Measurements from ENCODE around the gene TEX264. TPM values are rescaled to one million over a fixed set of nuclear protein-coding genes. Genes with fewer than 3 reads are reported as not detected.

TEX264 gene
- total and polyA plus RNA-seq, 4 donors: 18.2 to 40.7 (median 25.5) TPM

GRCh38 chr3:51683566-51683965 is 12.5 kb downstream of the TEX264 start:
- Histone ChIP-seq H3K27me3 (ENCODE audit: control insufficient read depth in 1 of 2, insufficient read depth in 2 of 2, low read length in 1 of 2) (no peaks in the 10 kb centered on the region), H3K4me3 (ENCODE audit: low read length in 2 of 2) (no peak overlapping the region), H3K27ac (ENCODE audit: low read depth in 1 of 2, low read length in 2 of 2) (no peak overlapping the region), H3K9me3 (ENCODE audit: control insufficient read depth, low read length) (no peaks in the 10 kb centered on the region), H3K4me1 (ENCODE audit: control insufficient read depth in 1 of 2, insufficient read depth in 2 of 2, low read length in 2 of 2) (no peaks in the 10 kb centered on the region), H3K36me3 (ENCODE audit: control insufficient read depth in 1 of 2, insufficient read depth in 2 of 2, low read length in 1 of 2) (no peaks in the 10 kb centered on the region)
- intact Hi-C loops (cut with DNase I): no loop called here
- WGBS, 2 donors: 78 to 80% methylated on average over 2 of the region's 2 CpGs
- DNase-seq (no peak), ATAC-seq (ENCODE audit: low FRiP score) (no peak)

DNA sequence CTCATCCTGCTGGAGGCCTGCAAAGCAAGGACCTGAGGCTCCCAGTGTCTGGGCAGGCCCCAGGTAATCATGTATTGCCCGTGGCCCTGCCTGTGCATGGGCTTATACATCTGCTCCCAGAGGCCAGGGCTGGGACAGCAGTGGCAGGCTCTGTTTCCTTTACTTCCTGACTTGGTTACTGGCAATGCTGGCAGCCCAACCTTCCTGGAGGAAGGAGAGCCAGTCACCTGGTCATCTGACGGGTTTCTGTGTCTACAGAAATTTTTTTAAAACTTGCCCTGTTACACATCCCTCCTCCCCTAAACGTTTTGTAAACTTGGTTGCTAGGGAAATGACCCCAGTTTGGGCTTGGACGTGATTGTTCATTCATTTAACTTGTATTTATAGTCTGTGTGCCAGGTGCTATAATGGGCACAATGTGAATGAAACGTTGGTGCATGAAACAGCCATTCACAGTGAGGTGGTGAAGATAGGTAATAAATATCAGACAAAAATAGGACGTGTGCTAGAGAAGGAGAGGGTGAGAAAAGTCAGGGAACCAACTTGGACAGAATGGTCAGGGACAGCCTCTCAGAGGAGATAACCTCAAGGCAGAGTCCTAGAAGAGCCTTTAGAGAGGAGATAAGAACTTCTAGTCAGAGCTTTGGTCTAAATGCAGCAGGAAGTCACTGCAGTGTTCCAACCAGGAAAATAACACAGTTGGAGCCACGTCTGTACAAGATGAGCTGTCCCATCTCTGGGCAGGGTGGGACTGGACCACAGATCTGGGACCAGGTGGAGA is 14.1 kb downstream of the TEX264 start:
- intact Hi-C loops (cut with DNase I): no loop called here
- Histone ChIP-seq H3K36me3 (ENCODE audit: control insufficient read depth in 1 of 2, insufficient read depth in 2 of 2, low read length in 1 of 2) (no peaks in the 10 kb centered on the region), H3K9me3 (ENCODE audit: control insufficient read depth, low read length) (no peaks in the 10 kb centered on the region), H3K27ac (ENCODE audit: low read depth in 1 of 2, low read length in 2 of 2) (no peak overlapping the region), H3K4me1 (ENCODE audit: control insufficient read depth in 1 of 2, insufficient read depth in 2 of 2, low read length in 2 of 2) (no peaks in the 10 kb centered on the region), H3K4me3 (ENCODE audit: low read length in 2 of 2) (no peak overlapping the region), H3K27me3 (ENCODE audit: control insufficient read depth in 1 of 2, insufficient read depth in 2 of 2, low read length in 1 of 2) (no peaks in the 10 kb centered on the region)
- DNase-seq: no peak
- WGBS, 2 donors: 66 to 67% methylated on average over 7 of the region's 7 CpGs
- ATAC-seq (ENCODE audit: low FRiP score): no peak

GRCh38 chr3:51686056-51686455 is 15.0 kb downstream of the TEX264 start:
- no peak for ATAC-seq (ENCODE audit: low FRiP score)
- H3K4me1 ChIP-seq (ENCODE audit: control insufficient read depth in 1 of 2, insufficient read depth in 2 of 2, low read length in 2 of 2): no peaks in the 10 kb centered on the region
- H3K36me3 ChIP-seq (ENCODE audit: control insufficient read depth in 1 of 2, insufficient read depth in 2 of 2, low read length in 1 of 2): no peaks in the 10 kb centered on the region
- no peak for DNase-seq
- H3K9me3 ChIP-seq (ENCODE audit: control insufficient read depth, low read length): no peaks in the 10 kb centered on the region
- H3K27ac ChIP-seq (ENCODE audit: low read depth in 1 of 2, low read length in 2 of 2): no peak overlapping the region
- H3K27me3 ChIP-seq (ENCODE audit: control insufficient read depth in 1 of 2, insufficient read depth in 2 of 2, low read length in 1 of 2): no peaks in the 10 kb centered on the region
- no peak overlapping the region for H3K4me3 ChIP-seq (ENCODE audit: low read length in 2 of 2)
- WGBS, 2 donors: 93 to 97% methylated on average over 4 of the region's 4 CpGs
- intact Hi-C loops (cut with DNase I): no loop called here

GRCh38 chr3:51686512-51687215 is 15.6 kb downstream of the TEX264 start:
- no peak overlapping the region for H3K4me3 ChIP-seq (ENCODE audit: low read length in 2 of 2)
- peak; percentile 9 for ATAC-seq (ENCODE audit: low FRiP score)
- H3K27ac ChIP-seq (ENCODE audit: low read depth in 1 of 2, low read length in 2 of 2): no peak overlapping the region
- peaks cover 0 to 4% of the 10 kb centered on the region in 2 donors for H3K36me3 ChIP-seq (ENCODE audit: control insufficient read depth in 1 of 2, insufficient read depth in 2 of 2, low read length in 1 of 2)
- no peaks in the 10 kb centered on the region for H3K4me1 ChIP-seq (ENCODE audit: control insufficient read depth in 1 of 2, insufficient read depth in 2 of 2, low read length in 2 of 2)
- WGBS, 2 donors: 55 to 64% methylated on average over 10 of the region's 10 CpGs
- H3K27me3 ChIP-seq (ENCODE audit: control insufficient read depth in 1 of 2, insufficient read depth in 2 of 2, low read length in 1 of 2): no peaks in the 10 kb centered on the region
- no peaks in the 10 kb centered on the region for H3K9me3 ChIP-seq (ENCODE audit: control insufficient read depth, low read length)
- DNase-seq: peak in 1 of 2 donors; percentile 70
- intact Hi-C loops (cut with DNase I): no loop called here

DNA sequence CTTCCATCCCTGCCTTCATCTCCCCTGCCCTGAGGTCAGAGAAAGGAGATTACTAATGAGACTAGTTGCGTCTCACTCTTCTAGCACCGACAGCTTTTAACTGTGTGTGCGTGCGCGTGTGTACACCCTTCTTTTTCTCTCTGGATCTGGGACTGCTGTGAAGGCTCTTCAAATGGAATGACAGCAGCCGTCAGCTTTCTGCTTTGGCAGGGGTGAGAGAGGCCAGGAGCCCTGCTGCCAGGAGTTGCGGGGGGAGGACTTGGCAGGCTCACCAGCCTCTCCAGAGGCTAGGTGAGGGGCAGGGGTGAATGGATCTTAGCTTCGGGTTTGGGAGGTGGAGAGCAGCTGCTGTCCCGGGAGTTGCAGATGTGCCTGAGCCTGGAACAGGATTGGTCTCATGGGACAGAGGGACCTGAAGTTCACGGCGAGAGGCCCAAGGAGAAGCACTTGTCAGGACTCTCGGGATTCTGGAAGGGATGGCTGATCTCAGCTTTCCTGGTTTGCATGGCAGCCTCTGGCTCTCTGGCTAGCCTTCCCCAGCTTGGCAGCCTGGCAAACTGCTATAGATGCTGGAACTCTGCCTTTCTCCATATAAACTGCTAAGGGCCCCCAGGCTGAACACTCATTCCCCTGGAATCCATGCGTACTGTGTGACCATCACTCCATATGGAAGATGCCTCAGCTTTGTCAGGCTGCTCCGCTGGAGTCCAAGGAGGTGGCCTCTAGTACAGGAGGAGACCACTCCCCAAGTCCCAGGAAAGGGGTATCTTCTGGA is 16.6 kb downstream of the TEX264 start:
- peaks cover 0 to 4% of the 10 kb centered on the region in 2 donors for H3K36me3 ChIP-seq (ENCODE audit: control insufficient read depth in 1 of 2, insufficient read depth in 2 of 2, low read length in 1 of 2)
- WGBS, 2 donors: 39 to 46% methylated on average over 14 of the region's 14 CpGs

GRCh38 chr3:51688206-51688600 is 17.2 kb downstream of the TEX264 start:
- H3K27ac ChIP-seq (ENCODE audit: low read depth in 1 of 2, low read length in 2 of 2): no peak overlapping the region
- H3K27me3 ChIP-seq (ENCODE audit: control insufficient read depth in 1 of 2, insufficient read depth in 2 of 2, low read length in 1 of 2): no peaks in the 10 kb centered on the region
- ATAC-seq (ENCODE audit: low FRiP score) (no peak), DNase-seq (no peak)
- peaks cover 0 to 4% of the 10 kb centered on the region in 2 donors for H3K36me3 ChIP-seq (ENCODE audit: control insufficient read depth in 1 of 2, insufficient read depth in 2 of 2, low read length in 1 of 2)
- no peaks in the 10 kb centered on the region for H3K4me1 ChIP-seq (ENCODE audit: control insufficient read depth in 1 of 2, insufficient read depth in 2 of 2, low read length in 2 of 2)
- no peak overlapping the region for H3K4me3 ChIP-seq (ENCODE audit: low read length in 2 of 2)
- intact Hi-C loops (cut with DNase I): no loop called here
- H3K9me3 ChIP-seq (ENCODE audit: control insufficient read depth, low read length): no peaks in the 10 kb centered on the region
- WGBS, 2 donors: 91 to 93% methylated on average over 3 of the region's 3 CpGs

More for the DNA sequence above, 16.6 kb downstream of the TEX264 start:
- DNase-seq (no peak), ATAC-seq (ENCODE audit: low FRiP score) (no peak)
- Histone ChIP-seq H3K27me3 (ENCODE audit: control insufficient read depth in 1 of 2, insufficient read depth in 2 of 2, low read length in 1 of 2) (no peaks in the 10 kb centered on the region), H3K9me3 (ENCODE audit: control insufficient read depth, low read length) (no peaks in the 10 kb centered on the region), H3K4me3 (ENCODE audit: low read length in 2 of 2) (no peak overlapping the region), H3K27ac (ENCODE audit: low read depth in 1 of 2, low read length in 2 of 2) (no peak overlapping the region), H3K4me1 (ENCODE audit: control insufficient read depth in 1 of 2, insufficient read depth in 2 of 2, low read length in 2 of 2) (no peaks in the 10 kb centered on the region)
- intact Hi-C loops (cut with DNase I): no loop called here

DNA sequence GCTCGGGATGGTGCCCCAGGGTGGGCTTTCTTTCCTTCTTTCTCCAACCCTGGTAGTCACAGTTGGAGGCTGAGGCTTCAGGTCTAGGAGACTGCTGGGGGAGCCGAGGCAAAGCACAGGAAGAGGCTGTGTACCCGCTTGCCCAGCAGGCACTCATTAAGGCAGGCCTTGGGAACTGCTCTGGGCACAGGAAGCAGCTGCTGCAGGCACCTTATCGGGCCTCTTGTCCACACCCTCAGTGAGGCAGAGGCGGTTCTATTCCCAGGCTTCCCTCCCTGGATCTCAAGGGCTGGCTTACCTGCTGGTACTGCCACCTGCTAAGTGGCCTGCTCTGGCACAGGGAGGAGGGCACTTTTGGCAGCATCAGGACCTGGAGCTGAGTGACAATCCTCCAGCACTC is 20.0 kb downstream of the TEX264 start:
- no peak for DNase-seq
- Histone ChIP-seq H3K27me3 (ENCODE audit: control insufficient read depth in 1 of 2, insufficient read depth in 2 of 2, low read length in 1 of 2) (no peaks in the 10 kb centered on the region), H3K4me3 (ENCODE audit: low read length in 2 of 2) (no peak overlapping the region), H3K9me3 (ENCODE audit: control insufficient read depth, low read length) (no peaks in the 10 kb centered on the region), H3K4me1 (ENCODE audit: control insufficient read depth in 1 of 2, insufficient read depth in 2 of 2, low read length in 2 of 2) (no peaks in the 10 kb centered on the region), H3K27ac (ENCODE audit: low read depth in 1 of 2, low read length in 2 of 2) (no peak overlapping the region), H3K36me3 (ENCODE audit: control insufficient read depth in 1 of 2, insufficient read depth in 2 of 2, low read length in 1 of 2) (peaks cover 0 to 4% of the 10 kb centered on the region in 2 donors)
- intact Hi-C loops (cut with DNase I): no loop called here
- WGBS, 2 donors: 79 to 89% methylated on average over 5 of the region's 5 CpGs
- ATAC-seq (ENCODE audit: low FRiP score): no peak

DNA sequence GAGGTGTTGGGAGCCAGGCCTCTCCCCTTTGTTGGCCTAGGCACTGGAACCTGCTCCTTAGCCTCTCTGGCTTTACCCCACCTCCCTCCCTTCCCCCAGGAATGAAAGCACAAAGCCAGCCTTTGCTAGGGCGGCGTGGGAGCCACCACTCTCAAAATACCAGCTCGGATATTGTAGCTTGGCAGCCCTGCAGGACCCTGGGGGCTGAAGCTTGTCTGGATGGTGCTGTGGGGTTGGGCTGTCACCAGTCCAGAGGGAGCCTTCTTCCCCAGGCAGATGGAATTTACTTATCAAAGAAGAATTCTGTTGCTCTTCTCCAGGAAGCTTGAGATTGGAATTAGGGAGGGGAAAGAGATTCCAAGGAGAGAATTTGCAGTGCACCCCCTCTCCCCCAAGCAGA is 20.9 kb downstream of the TEX264 start:
- H3K27ac ChIP-seq (ENCODE audit: low read depth in 1 of 2, low read length in 2 of 2): no peak overlapping the region
- DNase-seq (no peak), ATAC-seq (ENCODE audit: low FRiP score) (no peak)
- H3K4me3 ChIP-seq (ENCODE audit: low read length in 2 of 2): no peak overlapping the region
- no peaks in the 10 kb centered on the region for H3K9me3 ChIP-seq (ENCODE audit: control insufficient read depth, low read length)
- intact Hi-C loops (cut with DNase I): no loop called here
- 65 to 68% methylated on average over 3 of the region's 3 CpGs for WGBS, 2 donors
- H3K4me1 ChIP-seq (ENCODE audit: control insufficient read depth in 1 of 2, insufficient read depth in 2 of 2, low read length in 2 of 2): no peaks in the 10 kb centered on the region
- peaks cover 0 to 4% of the 10 kb centered on the region in 2 donors for H3K36me3 ChIP-seq (ENCODE audit: control insufficient read depth in 1 of 2, insufficient read depth in 2 of 2, low read length in 1 of 2)
- no peaks in the 10 kb centered on the region for H3K27me3 ChIP-seq (ENCODE audit: control insufficient read depth in 1 of 2, insufficient read depth in 2 of 2, low read length in 1 of 2)

Measured in aorta (tissue), 5 donors.